Kidney tubule cell (primary cell): ENCODE results near the gene PTPRJ.
"Not testable (repeated sequence)": the region's sequence is repeated elsewhere in the genome, so short reads cannot be mapped to it uniquely, and the experiment has no call there.

Experiments used
- DNase-seq: peaks from one replicate; pipeline ENCODE4 v3.0.0-alpha.2; 2018; ENCODE audit warnings: low spot score

The PTPRJ gene

DNA sequence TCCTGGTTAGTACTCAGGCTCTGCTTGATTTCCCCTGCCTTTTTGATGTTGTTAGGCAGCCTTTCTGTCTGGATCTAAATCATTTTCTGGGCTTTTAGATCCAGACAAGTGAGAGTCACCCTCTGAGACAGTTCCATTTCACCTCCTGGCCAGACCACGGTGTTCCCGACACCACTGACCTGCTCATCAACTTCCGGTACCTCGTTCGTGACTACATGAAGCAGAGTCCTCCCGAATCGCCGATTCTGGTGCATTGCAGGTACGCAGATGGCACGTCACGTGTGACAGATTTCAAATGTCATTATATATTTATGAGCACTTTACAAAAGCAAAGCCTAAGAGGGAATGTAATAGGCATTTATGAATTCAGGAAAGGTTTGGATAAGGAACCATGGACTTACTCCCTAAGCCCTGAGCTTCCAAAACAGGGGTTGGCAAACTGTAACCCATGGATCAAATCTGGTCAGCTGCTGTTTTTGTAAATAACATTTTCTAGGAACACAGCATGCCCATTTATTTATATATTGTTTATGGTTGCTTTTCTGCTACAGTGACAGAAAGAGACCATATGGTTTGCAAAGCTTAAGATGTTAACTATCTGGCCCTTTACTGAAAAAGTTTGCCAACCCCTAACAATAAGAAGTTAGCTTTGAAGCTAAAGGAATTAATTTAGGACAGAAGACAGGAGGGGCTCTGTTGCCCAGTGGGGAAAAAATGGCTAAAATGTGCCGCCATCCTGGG is 183.2 kb downstream of the PTPRJ start:
- no peak for DNase-seq

DNA sequence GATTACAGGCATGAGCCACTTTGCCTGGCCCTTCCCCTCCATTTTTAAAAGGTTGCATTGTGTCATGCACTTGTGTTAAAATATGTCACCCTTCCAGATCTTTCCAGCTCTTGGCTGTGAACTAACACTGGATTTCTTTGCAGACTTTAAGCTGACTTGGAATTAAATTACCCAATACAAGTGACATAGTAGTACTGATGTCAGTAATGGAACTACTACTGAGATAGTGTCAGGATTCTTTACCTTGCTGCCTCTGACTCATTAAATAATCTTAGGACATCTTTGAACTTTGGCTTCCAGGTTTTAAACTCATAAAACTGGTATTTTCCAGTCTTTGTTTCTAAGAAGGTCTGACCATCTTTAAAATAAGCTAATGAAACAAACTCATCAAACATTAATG is 184.5 kb downstream of the PTPRJ start:
- DNase-seq = no peak

- no peak for DNase-seq
These were observed 185.1 kb downstream of the PTPRJ start for GRCh38 chr11:48165426-48165825.

- no peak for DNase-seq
These were observed 187.0 kb downstream of the PTPRJ start for GRCh38 chr11:48167380-48167779.

GRCh38 chr11:48168815-48169214 is 188.5 kb downstream of the PTPRJ start:
- DNase-seq = no peak

DNA sequence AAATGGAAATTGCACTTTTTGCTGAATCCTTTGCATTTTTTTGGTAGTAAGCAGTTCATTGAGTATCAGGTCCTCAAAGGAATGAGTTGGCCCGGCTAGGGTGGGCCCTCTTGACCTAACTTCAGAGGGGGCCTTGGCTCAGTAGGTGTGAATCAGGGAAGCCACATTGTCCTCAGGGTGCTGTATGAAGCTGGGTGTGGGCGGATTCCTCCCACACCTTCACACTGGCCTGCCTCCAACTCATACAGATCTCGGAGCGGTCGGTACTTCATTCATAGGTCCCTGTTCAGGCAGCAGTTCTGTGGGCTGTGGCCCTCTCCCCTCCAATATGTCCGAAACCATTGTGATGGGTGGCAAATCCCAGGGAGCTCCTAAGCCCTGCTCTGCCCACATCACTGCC is 188.9 kb downstream of the PTPRJ start:
- no peak for DNase-seq

DNA sequence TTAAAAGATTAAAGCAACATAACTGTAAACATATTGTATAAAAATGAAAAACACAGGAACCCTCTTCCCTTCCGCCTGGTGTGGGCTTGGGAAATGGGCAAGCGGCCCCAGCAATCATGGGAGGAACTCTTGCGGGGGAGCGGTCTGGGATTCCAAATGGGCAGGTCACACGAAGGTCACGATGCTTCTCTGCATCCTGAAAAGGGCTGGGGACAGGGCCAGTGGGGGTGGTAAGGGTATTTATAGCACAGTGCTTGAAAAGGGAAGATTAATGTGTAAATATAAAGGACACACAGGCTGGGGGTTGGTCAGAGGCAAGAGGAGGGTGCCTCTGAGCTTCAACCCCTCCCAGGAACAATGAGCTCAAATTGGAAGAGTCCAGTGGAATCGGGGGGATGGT is 189.4 kb downstream of the PTPRJ start:
- DNase-seq = no peak

- no peak for DNase-seq
These were observed 190.2 kb downstream of the PTPRJ start for GRCh38 chr11:48170241-48171233.

GRCh38 chr11:48172818-48173609 is 192.7 kb downstream of the PTPRJ start:
- DNase-seq = peak; percentile 58

DNA sequence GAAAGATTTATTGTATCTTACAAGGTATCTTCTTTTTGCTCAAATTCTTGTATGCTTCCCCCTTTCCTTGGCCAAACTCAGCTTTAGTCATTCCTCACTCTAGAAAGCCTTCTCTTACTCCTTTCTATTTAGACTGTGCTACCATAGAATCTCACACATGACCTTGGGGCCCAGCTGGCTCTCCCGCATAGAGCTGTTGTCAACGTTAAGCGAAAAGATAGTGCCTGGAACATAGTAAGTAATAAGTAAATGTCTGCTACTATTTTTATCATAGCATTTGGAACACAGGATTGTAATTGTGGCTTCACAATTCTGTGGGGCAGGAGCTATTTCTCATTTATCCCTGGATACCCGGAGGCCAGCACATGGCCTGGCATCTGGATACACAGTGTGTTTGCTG is 197.3 kb downstream of the PTPRJ start:
- no peak for DNase-seq

- DNase-seq = no peak
These were observed 200.3 kb downstream of the PTPRJ start for GRCh38 chr11:48180627-48181026.

- no peak for DNase-seq
These were observed 202.6 kb downstream of the PTPRJ start for GRCh38 chr11:48182860-48183526.

DNA sequence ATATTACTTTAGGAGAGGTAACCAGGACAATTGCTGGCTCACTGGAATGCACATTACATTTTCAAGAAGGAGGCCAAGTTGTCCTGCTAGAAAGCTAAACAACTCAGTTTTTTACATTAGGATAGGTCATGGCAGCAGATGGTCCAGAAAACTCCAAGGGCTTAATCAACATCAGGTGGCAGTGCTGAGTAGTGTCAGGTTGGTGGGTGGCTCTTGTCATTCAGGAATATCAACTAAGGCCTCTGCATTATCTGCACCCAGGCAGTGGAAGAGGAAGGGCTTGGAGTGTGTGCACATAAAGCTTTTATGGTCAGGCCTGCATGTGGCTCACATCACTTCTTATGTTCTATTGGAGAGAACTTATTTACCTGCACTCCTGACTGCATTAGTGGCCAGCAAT is 204.1 kb downstream of the PTPRJ start:
- no peak for DNase-seq

DNA sequence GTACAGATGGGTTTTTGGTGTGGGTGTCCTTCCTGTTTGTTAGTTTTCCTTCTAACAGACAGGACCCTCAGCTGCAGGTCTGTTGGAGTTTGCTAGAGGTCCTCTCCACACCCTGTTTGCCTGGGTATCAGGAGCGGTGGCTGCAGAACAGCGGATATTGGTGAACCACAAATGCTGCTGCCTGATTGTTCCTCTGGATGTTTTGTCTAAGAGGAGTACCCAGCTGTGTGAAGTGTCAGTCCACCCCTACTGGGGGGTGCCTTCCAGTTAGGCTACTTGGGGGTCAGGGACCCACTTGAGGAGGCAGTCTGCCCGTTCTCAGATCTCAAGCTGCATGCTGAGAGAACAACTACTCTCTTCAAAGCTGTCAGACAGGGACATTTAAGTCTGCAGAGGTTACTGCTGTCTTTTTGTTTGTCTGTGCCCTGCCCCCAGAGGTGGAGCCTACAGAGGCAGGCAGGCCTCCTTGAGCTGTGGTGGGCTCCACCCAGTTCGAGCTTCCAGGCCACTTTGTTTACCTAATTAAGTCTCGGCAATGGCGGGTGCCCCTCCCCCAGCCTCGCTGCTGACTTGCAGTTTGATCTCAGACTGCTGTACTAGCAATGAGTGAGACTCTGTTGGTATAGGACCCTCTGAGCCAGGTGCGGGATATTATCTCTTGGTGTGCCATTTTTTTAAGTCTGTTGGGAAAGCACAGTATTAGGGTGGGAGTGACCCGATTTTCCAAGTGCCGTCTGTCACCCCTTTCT is 210.7 kb downstream of the PTPRJ start:
- not testable (repeated sequence) for DNase-seq

- DNase-seq = peak; percentile 61
These were observed 213.5 kb downstream of the PTPRJ start for GRCh38 chr11:48193876-48194275.

GRCh38 chr11:48207881-48208280 is 227.5 kb downstream of the PTPRJ start:
- no peak for DNase-seq

DNA sequence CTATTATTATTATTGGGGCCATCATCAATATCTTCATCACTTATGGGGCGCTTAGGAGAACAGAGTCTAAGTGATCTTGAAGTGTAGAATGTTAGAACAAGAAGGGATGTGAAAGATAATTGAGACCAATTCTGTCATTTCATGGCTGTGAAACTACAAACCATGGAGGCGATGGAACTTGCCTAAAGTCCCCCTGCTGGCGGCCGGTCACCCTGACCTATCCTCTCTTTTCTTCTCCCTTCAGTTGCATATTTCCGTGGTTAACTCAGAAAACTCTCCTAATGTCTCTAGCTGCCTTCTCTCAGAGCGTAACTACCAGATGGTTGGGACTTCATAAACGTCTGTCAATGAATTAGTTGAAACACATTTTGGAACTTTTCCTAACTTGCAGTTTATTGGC is 229.7 kb downstream of the PTPRJ start:
- DNase-seq = peak; percentile 10

GRCh38 chr11:48216510-48216909 is 236.2 kb downstream of the PTPRJ start, which contains the start of gene OR4B1:
Gene OR4B1 (plus strand): TSS chr11:48216810. CDS start chr11:48216810, 0 bp downstream.
- DNase-seq = no peak
